SHP77 (cell line): Measurements from ENCODE around the gene TNNI3K.

Experiments
- DNase-seq, 2 experiments: peaks; one replicate each; lab custom pipeline; 2025; lab: John Stamatoyannopoulos, UW

The TNNI3K gene

GRCh38 chr1:74570797-74571492 lies 335.8 kb downstream of the TNNI3K start:
- peak in 1 of 2 experiments; percentile 17 for DNase-seq

GRCh38 chr1:74571493-74571800 lies 336.3 kb downstream of the TNNI3K start:
- no peak for DNase-seq

GRCh38 chr1:74571891-74572290 lies 336.7 kb downstream of the TNNI3K start:
- no peak for DNase-seq

- no peak for DNase-seq
These were observed 342.9 kb downstream of the TNNI3K start for GRCh38 chr1:74578101-74578500.

- no peak for DNase-seq
These were observed 344.2 kb downstream of the TNNI3K start for GRCh38 chr1:74579425-74579824.

GRCh38 chr1:74583397-74583796 lies 348.2 kb downstream of the TNNI3K start:
- no peak for DNase-seq

- DNase-seq, result no peak
These were observed 349.0 kb downstream of the TNNI3K start for GRCh38 chr1:74584185-74584584.

GRCh38 chr1:74586253-74586897 lies 351.2 kb downstream of the TNNI3K start:
- DNase-seq, result no peak

GRCh38 chr1:74587888-74588287 lies 352.7 kb downstream of the TNNI3K start:
- no peak for DNase-seq

GRCh38 chr1:74590288-74590687 lies 355.1 kb downstream of the TNNI3K start:
- DNase-seq, result no peak

- DNase-seq, result no peak
These were observed 356.8 kb downstream of the TNNI3K start for GRCh38 chr1:74591949-74592348.

GRCh38 chr1:74592580-74593355 lies 357.6 kb downstream of the TNNI3K start:
- no peak for DNase-seq
